ENCODE measurements around the gene NCKAP1. TPM values are rescaled to one million over a fixed set of nuclear protein-coding genes. Genes with fewer than 3 reads are reported as not detected.

NCKAP1 gene
- total RNA-seq, 2 donors from 2014 or later, result 107 to 113 TPM

- Histone ChIP-seq H3K4me1 (peaks cover 0 to 18% of the 10 kb centered on the region in 2 donors), H3K27ac (no peak overlapping the region), H3K27me3 (no peaks in the 10 kb centered on the region), H3K9me3 (no peaks in the 10 kb centered on the region), H3K36me3 (no peaks in the 10 kb centered on the region), H3K4me3 (no peak overlapping the region)
- DNase-seq (ENCODE audit: low spot score), result no peak
- no peak for TF ChIP-seq CTCF (IDR thresholded peaks at IDR 0.05)
Measured at GRCh38 chr2:182864949-182865570, 173.2 kb downstream of the NCKAP1 start.

GRCh38 chr2:182863642-182864041 lies 174.6 kb downstream of the NCKAP1 start:
- H3K9me3 ChIP-seq, result no peaks in the 10 kb centered on the region
- no peaks in the 10 kb centered on the region for H3K36me3 ChIP-seq
- no peak for DNase-seq (ENCODE audit: low spot score)
- H3K4me3 ChIP-seq, result no peak overlapping the region
- H3K4me1 ChIP-seq, result peaks cover 0 to 18% of the 10 kb centered on the region in 2 donors
- TF ChIP-seq CTCF (IDR thresholded peaks at IDR 0.05), result no peak
- no peaks in the 10 kb centered on the region for H3K27me3 ChIP-seq
- H3K27ac ChIP-seq, result no peak overlapping the region

GRCh38 chr2:182862091-182862490 lies 176.2 kb downstream of the NCKAP1 start:
- no peak for DNase-seq (ENCODE audit: low spot score)
- H3K4me1 ChIP-seq, result peaks cover 0 to 15% of the 10 kb centered on the region in 2 donors
- no peak overlapping the region for H3K4me3 ChIP-seq
- no peaks in the 10 kb centered on the region for H3K27me3 ChIP-seq
- H3K9me3 ChIP-seq, result no peaks in the 10 kb centered on the region
- H3K27ac ChIP-seq, result no peak overlapping the region
- no peaks in the 10 kb centered on the region for H3K36me3 ChIP-seq
- TF ChIP-seq CTCF (IDR thresholded peaks at IDR 0.05), result no peak

GRCh38 chr2:182860858-182861257 lies 177.4 kb downstream of the NCKAP1 start:
- Histone ChIP-seq H3K27ac (no peak overlapping the region), H3K4me3 (no peak overlapping the region), H3K9me3 (no peaks in the 10 kb centered on the region), H3K27me3 (no peaks in the 10 kb centered on the region), H3K36me3 (no peaks in the 10 kb centered on the region), H3K4me1 (peaks cover 0 to 3% of the 10 kb centered on the region in 2 donors)
- no peak for DNase-seq (ENCODE audit: low spot score)
- no peak for TF ChIP-seq CTCF (IDR thresholded peaks at IDR 0.05)

Other genes with a start within 250 kb of the NCKAP1 start
- gene FRZB, start 171.8 kb downstream of the NCKAP1 start, total RNA-seq, result 1 to 10 TPM; 1.8 to 2.4 TPM
- gene DUSP19, start 40.3 kb upstream of the NCKAP1 start, total RNA-seq, result 10 to 100 TPM in 1 of 2 donors, 1 to 10 TPM in 1; 5.5 to 15.3 TPM
- gene NUP35, start 86.0 kb upstream of the NCKAP1 start, total RNA-seq, result 1 to 10 TPM; 5.0 to 6.6 TPM